ENCODE results near the gene PCDHA4. TPM values are rescaled to one million over a fixed set of nuclear protein-coding genes. Genes with fewer than 3 reads are reported as not detected.

The PCDHA4 gene
- total and polyA plus RNA-seq, 9 of the 15 experiments (the other 6 are each of a cell fraction or from before 2014, with no cell fraction given), result not detected

DNA sequence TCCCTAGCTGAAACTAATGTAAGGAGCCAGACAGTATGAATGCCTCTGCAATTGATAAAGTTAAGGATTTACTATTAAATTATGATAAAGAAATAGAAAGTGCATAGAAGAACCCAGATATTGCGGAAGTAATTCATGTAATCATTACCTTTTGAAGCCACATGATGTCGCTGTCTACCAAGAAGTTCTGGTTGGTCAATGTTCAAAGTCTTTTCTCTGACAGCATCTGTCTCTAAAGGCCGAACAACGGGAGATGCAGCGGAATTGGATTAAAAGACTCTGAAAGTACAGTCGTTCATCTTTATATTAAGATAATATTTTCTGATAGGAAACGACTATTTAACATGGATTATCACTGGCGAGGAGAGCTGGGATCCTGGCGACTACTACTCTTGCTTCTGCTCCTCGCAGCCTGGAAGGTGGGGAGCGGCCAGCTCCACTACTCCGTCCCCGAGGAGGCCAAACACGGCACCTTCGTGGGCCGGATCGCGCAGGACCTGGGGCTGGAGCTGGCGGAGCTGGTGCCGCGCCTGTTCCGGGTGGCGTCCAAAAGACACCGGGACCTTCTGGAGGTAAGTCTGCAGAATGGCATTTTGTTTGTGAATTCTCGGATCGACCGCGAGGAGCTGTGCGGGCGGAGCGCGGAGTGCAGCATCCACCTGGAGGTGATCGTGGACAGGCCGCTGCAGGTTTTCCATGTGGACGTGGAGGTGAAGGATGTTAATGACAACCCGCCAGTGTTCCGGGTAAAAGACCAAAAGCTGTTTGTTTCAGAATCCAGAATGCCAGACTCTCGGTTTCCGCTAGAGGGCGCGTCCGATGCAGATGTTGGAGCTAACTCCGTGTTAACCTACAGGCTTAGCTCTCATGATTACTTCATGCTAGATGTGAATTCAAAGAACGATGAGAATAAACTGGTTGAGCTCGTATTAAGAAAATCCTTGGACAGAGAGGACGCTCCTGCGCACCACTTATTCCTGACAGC lies 34.4 kb downstream of the PCDHA4 start, which contains the start of gene PCDHA8 (continued):
- TF ChIP-seq, protein P1, sequence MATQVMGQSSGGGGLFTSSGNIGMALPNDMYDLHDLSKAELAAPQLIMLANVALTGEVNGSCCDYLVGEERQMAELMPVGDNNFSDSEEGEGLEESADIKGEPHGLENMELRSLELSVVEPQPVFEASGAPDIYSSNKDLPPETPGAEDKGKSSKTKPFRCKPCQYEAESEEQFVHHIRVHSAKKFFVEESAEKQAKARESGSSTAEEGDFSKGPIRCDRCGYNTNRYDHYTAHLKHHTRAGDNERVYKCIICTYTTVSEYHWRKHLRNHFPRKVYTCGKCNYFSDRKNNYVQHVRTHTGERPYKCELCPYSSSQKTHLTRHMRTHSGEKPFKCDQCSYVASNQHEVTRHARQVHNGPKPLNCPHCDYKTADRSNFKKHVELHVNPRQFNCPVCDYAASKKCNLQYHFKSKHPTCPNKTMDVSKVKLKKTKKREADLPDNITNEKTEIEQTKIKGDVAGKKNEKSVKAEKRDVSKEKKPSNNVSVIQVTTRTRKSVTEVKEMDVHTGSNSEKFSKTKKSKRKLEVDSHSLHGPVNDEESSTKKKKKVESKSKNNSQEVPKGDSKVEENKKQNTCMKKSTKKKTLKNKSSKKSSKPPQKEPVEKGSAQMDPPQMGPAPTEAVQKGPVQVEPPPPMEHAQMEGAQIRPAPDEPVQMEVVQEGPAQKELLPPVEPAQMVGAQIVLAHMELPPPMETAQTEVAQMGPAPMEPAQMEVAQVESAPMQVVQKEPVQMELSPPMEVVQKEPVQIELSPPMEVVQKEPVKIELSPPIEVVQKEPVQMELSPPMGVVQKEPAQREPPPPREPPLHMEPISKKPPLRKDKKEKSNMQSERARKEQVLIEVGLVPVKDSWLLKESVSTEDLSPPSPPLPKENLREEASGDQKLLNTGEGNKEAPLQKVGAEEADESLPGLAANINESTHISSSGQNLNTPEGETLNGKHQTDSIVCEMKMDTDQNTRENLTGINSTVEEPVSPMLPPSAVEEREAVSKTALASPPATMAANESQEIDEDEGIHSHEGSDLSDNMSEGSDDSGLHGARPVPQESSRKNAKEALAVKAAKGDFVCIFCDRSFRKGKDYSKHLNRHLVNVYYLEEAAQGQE (IDR thresholded peaks at IDR 0.05; ENCODE audit: borderline replicate concordance), result peak; percentile 24; the same call in 1 of the 2 replicates
- TF ChIP-seq, protein P1 (CRISPR knock-in tag; IDR thresholded peaks at IDR 0.05; ENCODE audit: low read depth), result no peak
- peak in 1 of 2 experiments; percentile 41; a peak in 2 of 4 replicates for TF ChIP-seq RAD21 (CRISPR knock-in tag; conservative IDR thresholded peaks at IDR 0.05 in 1 of 2, IDR thresholded peaks at IDR 0.05 in 1 of 2)

Measured in K562 (cell line).